Measurements from ENCODE around the gene SLC29A4.

- TF ChIP-seq CTCF (IDR thresholded peaks at IDR 0.05), result no peak
- no peak for TF ChIP-seq POLR2A (IDR thresholded peaks at IDR 0.05)
- no peak for TF ChIP-seq POLR2AphosphoS5 (IDR thresholded peaks at IDR 0.05; ENCODE audit: insufficient read depth in 1 of 2, low read depth in 1 of 2)
Observed at GRCh38 chr7:5345171-5345570, 62.4 kb downstream of the SLC29A4 start.
